GM12801 (cell line): Measurements from ENCODE around the gene SYNGR3.

Source experiments
- CTCF ChIP-seq: IDR thresholded peaks from one replicate; pipeline ENCODE4 v1.5.1; 2011; ENCODE audit warnings: control low read depth; ENCODE audit not compliant: insufficient read length; ENCODE audit errors: extremely low read depth

SYNGR3 gene

GRCh38 chr16:2026461-2027023 lies 36.8 kb downstream of the SYNGR3 start, which contains the start of gene NHERF2:
NHERF2 (plus strand) TSS chr16:2026902; CDS start chr16:2027006, 104 bp downstream.
- no peak for TF ChIP-seq CTCF

DNA sequence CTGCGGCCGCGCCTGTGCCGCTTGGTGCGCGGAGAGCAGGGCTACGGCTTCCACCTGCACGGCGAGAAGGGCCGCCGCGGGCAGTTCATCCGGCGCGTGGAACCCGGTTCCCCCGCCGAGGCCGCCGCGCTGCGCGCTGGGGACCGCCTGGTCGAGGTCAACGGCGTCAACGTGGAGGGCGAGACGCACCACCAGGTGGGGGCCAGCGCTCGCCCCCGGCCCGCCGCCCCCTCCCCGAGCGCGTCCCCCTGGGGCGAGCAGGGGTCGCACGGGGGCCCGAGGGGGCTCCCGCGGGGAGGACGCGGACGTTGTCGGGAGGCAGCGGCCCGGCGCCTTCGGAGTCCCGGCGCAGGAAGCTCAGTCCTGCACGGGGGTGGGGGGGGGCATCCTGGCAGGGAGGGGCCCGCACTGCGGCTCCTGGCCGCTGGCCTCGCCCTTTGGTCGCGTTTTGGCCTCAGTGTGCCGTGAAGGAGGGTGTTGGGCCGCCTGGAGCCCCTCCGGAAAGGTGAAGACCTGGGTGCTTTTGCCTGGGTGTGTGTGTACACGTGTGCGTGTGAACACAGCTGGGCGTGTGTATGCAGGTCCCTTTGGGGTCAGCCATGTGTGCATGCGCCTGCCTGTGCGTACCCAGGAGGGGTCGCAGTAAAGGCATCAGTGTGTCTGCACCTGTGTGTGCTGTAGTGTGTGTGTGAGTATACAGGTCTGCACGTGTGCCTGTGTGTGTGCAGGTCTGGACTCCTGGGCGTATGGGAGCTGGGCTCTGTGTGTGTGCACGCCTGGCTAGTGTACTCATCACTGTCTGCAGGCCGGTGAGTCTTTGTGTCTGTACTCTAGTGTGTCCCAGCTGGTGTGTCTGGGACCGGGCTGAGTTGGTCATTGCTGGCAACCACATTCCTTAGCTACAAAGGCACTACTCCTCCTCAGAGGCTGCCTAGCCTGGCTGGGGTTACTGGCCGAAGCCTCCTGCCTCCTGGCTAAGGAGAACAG lies 37.5 kb downstream of the SYNGR3 start:
- no peak for TF ChIP-seq CTCF

GRCh38 chr16:2028146-2028545 lies 38.4 kb downstream of the SYNGR3 start:
- TF ChIP-seq CTCF = no peak

- TF ChIP-seq CTCF = no peak
These were observed 39.0 kb downstream of the SYNGR3 start for GRCh38 chr16:2028620-2029220.

GRCh38 chr16:2029350-2029749 lies 39.6 kb downstream of the SYNGR3 start:
- TF ChIP-seq CTCF = no peak

GRCh38 chr16:2030036-2030435 lies 40.3 kb downstream of the SYNGR3 start:
- TF ChIP-seq CTCF = no peak

- no peak for TF ChIP-seq CTCF
These were observed 41.4 kb downstream of the SYNGR3 start for GRCh38 chr16:2031081-2031577.
